ENCODE measurements around the gene INSYN1. TPM values are rescaled to one million over a fixed set of nuclear protein-coding genes. Genes with fewer than 3 reads are reported as not detected.

Gene INSYN1
- total and polyA plus RNA-seq, 9 of the 15 experiments (the other 6 are each of a cell fraction or from before 2014, with no cell fraction given), result not detected

DNA sequence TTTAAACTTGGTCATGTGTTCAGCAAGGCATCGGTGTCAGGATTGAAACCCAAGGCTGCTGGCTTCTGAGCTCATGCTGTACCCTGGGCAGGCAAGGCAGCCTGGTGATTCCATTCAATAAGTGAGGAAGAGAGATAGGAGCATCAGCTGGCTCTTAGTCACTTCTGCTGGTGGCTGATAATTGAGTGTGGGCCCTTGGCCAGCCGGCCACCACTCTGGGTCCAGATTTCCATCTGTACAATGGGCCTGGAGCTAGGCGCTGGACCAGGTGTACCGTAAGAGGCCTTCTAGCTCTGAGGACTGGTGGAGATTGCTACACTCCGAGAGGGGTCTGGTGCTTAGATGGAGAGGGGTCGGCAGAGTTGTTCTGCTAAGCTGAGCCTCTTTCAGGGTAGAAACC lies 64.7 kb downstream of the INSYN1 start (continued):
- TF ChIP-seq, protein P1, sequence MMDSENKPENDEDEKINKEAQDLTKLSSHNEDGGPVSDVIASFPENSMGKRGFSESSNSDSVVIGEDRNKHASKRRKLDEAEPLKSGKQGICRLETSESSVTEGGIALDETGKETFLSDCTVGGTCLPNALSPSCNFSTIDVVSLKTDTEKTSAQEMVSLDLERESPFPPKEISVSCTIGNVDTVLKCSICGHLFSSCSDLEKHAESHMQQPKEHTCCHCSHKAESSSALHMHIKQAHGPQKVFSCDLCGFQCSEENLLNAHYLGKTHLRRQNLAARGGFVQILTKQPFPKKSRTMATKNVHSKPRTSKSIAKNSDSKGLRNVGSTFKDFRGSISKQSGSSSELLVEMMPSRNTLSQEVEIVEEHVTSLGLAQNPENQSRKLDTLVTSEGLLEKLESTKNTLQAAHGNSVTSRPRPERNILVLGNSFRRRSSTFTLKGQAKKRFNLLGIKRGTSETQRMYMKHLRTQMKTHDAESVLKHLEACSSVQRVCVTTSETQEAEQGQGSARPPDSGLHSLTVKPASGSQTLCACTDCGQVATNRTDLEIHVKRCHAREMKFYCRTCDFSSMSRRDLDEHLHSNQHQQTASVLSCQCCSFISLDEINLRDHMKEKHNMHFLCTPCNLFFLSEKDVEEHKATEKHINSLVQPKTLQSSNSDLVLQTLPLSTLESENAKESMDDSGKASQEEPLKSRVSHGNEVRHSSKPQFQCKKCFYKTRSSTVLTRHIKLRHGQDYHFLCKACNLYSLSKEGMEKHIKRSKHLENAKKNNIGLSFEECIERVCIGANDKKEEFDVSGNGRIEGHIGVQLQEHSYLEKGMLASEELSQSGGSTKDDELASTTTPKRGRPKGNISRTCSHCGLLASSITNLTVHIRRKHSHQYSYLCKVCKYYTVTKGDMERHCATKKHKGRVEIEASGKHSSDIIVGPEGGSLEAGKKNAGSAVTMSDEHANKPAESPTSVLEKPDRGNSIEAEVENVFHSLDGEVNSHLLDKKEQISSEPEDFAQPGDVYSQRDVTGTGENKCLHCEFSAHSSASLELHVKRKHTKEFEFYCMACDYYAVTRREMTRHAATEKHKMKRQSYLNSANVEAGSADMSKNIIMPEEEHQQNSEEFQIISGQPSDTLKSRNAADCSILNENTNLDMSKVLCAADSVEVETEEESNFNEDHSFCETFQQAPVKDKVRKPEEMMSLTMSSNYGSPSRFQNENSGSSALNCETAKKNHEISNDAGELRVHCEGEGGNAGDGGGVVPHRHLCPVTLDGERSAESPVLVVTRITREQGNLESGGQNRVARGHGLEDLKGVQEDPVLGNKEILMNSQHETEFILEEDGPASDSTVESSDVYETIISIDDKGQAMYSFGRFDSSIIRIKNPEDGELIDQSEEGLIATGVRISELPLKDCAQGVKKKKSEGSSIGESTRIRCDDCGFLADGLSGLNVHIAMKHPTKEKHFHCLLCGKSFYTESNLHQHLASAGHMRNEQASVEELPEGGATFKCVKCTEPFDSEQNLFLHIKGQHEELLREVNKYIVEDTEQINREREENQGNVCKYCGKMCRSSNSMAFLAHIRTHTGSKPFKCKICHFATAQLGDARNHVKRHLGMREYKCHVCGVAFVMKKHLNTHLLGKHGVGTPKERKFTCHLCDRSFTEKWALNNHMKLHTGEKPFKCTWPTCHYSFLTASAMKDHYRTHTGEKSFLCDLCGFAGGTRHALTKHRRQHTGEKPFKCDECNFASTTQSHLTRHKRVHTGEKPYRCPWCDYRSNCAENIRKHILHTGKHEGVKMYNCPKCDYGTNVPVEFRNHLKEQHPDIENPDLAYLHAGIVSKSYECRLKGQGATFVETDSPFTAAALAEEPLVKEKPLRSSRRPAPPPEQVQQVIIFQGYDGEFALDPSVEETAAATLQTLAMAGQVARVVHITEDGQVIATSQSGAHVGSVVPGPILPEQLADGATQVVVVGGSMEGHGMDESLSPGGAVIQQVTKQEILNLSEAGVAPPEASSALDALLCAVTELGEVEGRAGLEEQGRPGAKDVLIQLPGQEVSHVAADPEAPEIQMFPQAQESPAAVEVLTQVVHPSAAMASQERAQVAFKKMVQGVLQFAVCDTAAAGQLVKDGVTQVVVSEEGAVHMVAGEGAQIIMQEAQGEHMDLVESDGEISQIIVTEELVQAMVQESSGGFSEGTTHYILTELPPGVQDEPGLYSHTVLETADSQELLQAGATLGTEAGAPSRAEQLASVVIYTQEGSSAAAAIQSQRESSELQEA (IDR thresholded peaks at IDR 0.05; ENCODE audit: low read depth), result no peak
- TF ChIP-seq, protein P2, sequence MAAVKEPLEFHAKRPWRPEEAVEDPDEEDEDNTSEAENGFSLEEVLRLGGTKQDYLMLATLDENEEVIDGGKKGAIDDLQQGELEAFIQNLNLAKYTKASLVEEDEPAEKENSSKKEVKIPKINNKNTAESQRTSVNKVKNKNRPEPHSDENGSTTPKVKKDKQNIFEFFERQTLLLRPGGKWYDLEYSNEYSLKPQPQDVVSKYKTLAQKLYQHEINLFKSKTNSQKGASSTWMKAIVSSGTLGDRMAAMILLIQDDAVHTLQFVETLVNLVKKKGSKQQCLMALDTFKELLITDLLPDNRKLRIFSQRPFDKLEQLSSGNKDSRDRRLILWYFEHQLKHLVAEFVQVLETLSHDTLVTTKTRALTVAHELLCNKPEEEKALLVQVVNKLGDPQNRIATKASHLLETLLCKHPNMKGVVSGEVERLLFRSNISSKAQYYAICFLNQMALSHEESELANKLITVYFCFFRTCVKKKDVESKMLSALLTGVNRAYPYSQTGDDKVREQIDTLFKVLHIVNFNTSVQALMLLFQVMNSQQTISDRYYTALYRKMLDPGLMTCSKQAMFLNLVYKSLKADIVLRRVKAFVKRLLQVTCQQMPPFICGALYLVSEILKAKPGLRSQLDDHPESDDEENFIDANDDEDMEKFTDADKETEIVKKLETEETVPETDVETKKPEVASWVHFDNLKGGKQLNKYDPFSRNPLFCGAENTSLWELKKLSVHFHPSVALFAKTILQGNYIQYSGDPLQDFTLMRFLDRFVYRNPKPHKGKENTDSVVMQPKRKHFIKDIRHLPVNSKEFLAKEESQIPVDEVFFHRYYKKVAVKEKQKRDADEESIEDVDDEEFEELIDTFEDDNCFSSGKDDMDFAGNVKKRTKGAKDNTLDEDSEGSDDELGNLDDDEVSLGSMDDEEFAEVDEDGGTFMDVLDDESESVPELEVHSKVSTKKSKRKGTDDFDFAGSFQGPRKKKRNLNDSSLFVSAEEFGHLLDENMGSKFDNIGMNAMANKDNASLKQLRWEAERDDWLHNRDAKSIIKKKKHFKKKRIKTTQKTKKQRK (IDR thresholded peaks at IDR 0.05; ENCODE audit: borderline replicate concordance, low read depth, low read length), result no peak
- peak; percentile 75; the same call in 1 of the 2 replicates for TF ChIP-seq JUND (IDR thresholded peaks at IDR 0.05; ENCODE audit: borderline replicate concordance, low read depth, low read length)
- peak; percentile 60; the same call in 1 of the 3 replicates for TF ChIP-seq JUND (tag; IDR thresholded peaks at IDR 0.05; ENCODE audit: borderline replicate concordance, low read depth, low read length)
- no peak for TF ChIP-seq GABPA (tag; conservative IDR thresholded peaks at IDR 0.05; ENCODE audit: low read depth)
- TF ChIP-seq, protein P3, sequence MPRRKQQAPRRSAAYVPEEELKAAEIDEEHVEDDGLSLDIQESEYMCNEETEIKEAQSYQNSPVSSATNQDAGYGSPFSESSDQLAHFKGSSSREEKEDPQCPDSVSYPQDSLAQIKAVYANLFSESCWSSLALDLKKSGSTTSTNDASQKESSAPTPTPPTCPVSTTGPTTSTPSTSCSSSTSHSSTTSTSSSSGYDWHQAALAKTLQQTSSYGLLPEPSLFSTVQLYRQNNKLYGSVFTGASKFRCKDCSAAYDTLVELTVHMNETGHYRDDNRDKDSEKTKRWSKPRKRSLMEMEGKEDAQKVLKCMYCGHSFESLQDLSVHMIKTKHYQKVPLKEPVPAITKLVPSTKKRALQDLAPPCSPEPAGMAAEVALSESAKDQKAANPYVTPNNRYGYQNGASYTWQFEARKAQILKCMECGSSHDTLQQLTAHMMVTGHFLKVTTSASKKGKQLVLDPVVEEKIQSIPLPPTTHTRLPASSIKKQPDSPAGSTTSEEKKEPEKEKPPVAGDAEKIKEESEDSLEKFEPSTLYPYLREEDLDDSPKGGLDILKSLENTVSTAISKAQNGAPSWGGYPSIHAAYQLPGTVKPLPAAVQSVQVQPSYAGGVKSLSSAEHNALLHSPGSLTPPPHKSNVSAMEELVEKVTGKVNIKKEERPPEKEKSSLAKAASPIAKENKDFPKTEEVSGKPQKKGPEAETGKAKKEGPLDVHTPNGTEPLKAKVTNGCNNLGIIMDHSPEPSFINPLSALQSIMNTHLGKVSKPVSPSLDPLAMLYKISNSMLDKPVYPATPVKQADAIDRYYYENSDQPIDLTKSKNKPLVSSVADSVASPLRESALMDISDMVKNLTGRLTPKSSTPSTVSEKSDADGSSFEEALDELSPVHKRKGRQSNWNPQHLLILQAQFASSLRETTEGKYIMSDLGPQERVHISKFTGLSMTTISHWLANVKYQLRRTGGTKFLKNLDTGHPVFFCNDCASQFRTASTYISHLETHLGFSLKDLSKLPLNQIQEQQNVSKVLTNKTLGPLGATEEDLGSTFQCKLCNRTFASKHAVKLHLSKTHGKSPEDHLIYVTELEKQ (CRISPR knock-in tag; IDR thresholded peaks at IDR 0.05), result no peak
- no peak for TF ChIP-seq HMGN3 (IDR thresholded peaks at IDR 0.05; ENCODE audit: borderline replicate concordance, extremely low read depth, insufficient read length, low read depth, low read length)
- TF ChIP-seq ETV6 (IDR thresholded peaks at IDR 0.05; ENCODE audit: borderline replicate concordance in 1 of 2, low read depth in 2 of 2, low read length in 1 of 2), result no peak
- TF ChIP-seq ETV6 (CRISPR knock-in tag; IDR thresholded peaks at IDR 0.05; ENCODE audit: borderline replicate concordance), result no peak

Measured in K562 (cell line).